GM12892 (cell line): ENCODE results near the gene TTLL8.

Experiments used
- POLR2A ChIP-seq: IDR thresholded peaks from 2 replicates; pipeline ENCODE4 v1.6.1; 2011; ENCODE audit warnings: low read depth, low read length, control low read depth
- POLR2AphosphoS5 ChIP-seq: IDR thresholded peaks from 2 replicates; pipeline ENCODE4 v1.6.1; 2011; ENCODE audit warnings: low read depth, low read length, control low read depth
- TAF1 ChIP-seq: IDR thresholded peaks from 2 replicates; pipeline ENCODE4 v1.6.1; 2011; ENCODE audit warnings: low read depth, mild to moderate bottlenecking, control low read depth, low read length, borderline replicate concordance

DNA sequence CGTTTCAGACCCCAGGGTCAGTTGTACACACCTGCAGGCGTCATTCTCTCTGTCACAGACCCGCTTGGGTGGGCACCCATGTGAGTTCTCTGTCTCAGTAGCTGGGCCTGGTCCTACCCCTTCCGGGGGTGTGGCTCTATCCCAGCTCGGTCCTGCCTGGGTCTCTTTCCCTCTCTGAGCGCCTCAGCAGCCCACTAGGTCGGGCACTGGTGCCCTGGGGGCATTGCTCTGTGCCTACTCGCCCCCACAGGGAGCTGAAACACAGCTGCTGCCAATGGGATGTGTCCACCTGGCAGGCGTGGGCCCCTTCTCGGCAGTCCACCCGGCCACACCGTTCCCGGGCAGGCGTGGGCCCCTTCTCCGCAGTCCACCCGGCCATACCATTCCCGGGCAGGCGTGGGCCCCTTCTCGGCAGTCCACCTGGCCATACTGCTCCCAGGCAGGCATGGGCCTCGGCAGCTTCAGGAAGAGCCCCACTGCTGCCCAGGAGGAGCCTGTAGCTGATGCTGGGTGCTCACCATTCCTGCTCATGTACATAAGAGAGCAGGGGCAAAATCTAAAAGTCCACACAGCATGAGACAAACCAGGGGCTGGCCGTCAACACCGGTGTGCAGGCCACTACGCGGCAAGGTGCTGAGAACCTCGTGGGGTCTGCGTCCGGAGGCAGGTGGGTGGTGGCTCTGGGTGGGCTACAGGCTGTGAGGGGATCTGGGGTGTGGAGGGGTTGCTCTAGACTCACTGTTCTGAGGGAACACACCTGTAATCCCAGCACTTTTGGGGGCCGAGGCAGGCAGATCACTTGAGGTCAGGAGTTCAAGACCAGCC is 14.8 kb upstream of the TTLL8 start:
- no peak for TF ChIP-seq POLR2A
- no peak for TF ChIP-seq TAF1
- no peak for TF ChIP-seq POLR2AphosphoS5
